ENCODE results near the gene TNIP2. TPM values are rescaled to one million over a fixed set of nuclear protein-coding genes. Genes with fewer than 3 reads are reported as not detected.

Gene TNIP2
- total and polyA plus RNA-seq, 2 of the 13 experiments (the other 11 are each of a cell fraction or from before 2014, with no cell fraction given), result 25.6 to 38.0 TPM

GRCh38 chr4:2800691-2801596, 44.8 kb upstream of the TNIP2 start (continued):
- TF ChIP-seq MAFF (IDR thresholded peaks at IDR 0.05; ENCODE audit: low read depth, low read length), result no peak
- peak; percentile 22; the same call in 1 of the 2 replicates for TF ChIP-seq KDM5B (CRISPR knock-in tag; IDR thresholded peaks at IDR 0.05; ENCODE audit: borderline replicate concordance)
- TF ChIP-seq ZGPAT (CRISPR knock-in tag; IDR thresholded peaks at IDR 0.05), result peak; percentile 93
- TF ChIP-seq ZNF691 (CRISPR knock-in tag; IDR thresholded peaks at IDR 0.05; ENCODE audit: borderline replicate concordance, low read depth), result no peak
- TF ChIP-seq PPARG (CRISPR knock-in tag; conservative IDR thresholded peaks at IDR 0.05), result peak; percentile 78
- TF ChIP-seq NR1H2 (CRISPR knock-in tag; IDR thresholded peaks at IDR 0.05; ENCODE audit: borderline replicate concordance, low read depth), result no peak
- TF ChIP-seq EHMT2 (IDR thresholded peaks at IDR 0.05; ENCODE audit: borderline replicate concordance, low read depth, low read length), result no peak
- peak; percentile 86 for TF ChIP-seq ZNF292 (CRISPR knock-in tag; IDR thresholded peaks at IDR 0.05; ENCODE audit: borderline replicate concordance, low read depth)
- peak; percentile 87 for TF ChIP-seq ZNF350 (CRISPR knock-in tag; IDR thresholded peaks at IDR 0.05; ENCODE audit: borderline replicate concordance, low read depth)
- TF ChIP-seq ZNF616 (CRISPR knock-in tag; IDR thresholded peaks at IDR 0.05; ENCODE audit: low read depth), result no peak
- TF ChIP-seq MBD4 (IDR thresholded peaks at IDR 0.05; ENCODE audit: borderline replicate concordance, low read length), result no peak
- no peak for TF ChIP-seq ZNF20 (CRISPR knock-in tag; IDR thresholded peaks at IDR 0.05)
- no peak for TF ChIP-seq ZBTB44 (CRISPR knock-in tag; IDR thresholded peaks at IDR 0.05)
- TF ChIP-seq ZBTB4 (CRISPR knock-in tag; IDR thresholded peaks at IDR 0.05; ENCODE audit: borderline replicate concordance), result no peak; the same call in 1 of the 2 replicates
- no peak for TF ChIP-seq MAFK (conservative IDR thresholded peaks at IDR 0.05 in 1 of 2, IDR thresholded peaks at IDR 0.05 in 1 of 2; ENCODE audit: low read length in 2 of 2)
- TF ChIP-seq HDAC6 (IDR thresholded peaks at IDR 0.05; ENCODE audit: low read depth, low read length), result no peak
- TF ChIP-seq KLF16 (CRISPR knock-in tag; IDR thresholded peaks at IDR 0.05), result peak in 1 of 2 experiments; percentile 93; a peak in 2 of 4 replicates
- peak; percentile 88 for TF ChIP-seq HDAC2 (CRISPR knock-in tag; IDR thresholded peaks at IDR 0.05)
- TF ChIP-seq CENPX (CRISPR knock-in tag; IDR thresholded peaks at IDR 0.05), result no peak
- TF ChIP-seq IKZF4 (CRISPR knock-in tag; IDR thresholded peaks at IDR 0.05; ENCODE audit: borderline replicate concordance, low read depth, not compliant biosample characterization), result no peak
- no peak for TF ChIP-seq CREB1 (IDR thresholded peaks at IDR 0.05)
- no peak for TF ChIP-seq CREB1 (CRISPR knock-in tag; IDR thresholded peaks at IDR 0.05)
